WERI-Rb-1 (cell line): ENCODE measurements around the gene RABAC1.
A peak's percentile ranks its signal among the peaks of the same experiment; 100 is the strongest.

ENCODE experiments used
- DNase-seq: peaks from one replicate; pipeline ENCODE4 v3.0.0-alpha.2; 2020
- H3K27ac ChIP-seq: fragments of 250-450 bp; sonication (Bioruptor Pico); 2 replicates; pipeline ENCODE4 v1.5.1; 2020; ENCODE audit warnings: mild to moderate bottlenecking, moderate library complexity
- H3K27me3 ChIP-seq: fragments of 250-450 bp; sonication (Bioruptor Pico); 2 replicates; pipeline ENCODE4 v1.5.1; 2021; ENCODE audit warnings: mild to moderate bottlenecking, low read depth, moderate library complexity; ENCODE audit not compliant: insufficient read depth, severe bottlenecking
- H3K36me3 ChIP-seq: fragments of 250-450 bp; sonication (Bioruptor Pico); 2 replicates; pipeline ENCODE4 v1.5.1; 2020; ENCODE audit warnings: mild to moderate bottlenecking, moderate library complexity
- H3K4me3 ChIP-seq: 2 replicates; pipeline ENCODE4 v1.5.1; 2011; ENCODE audit warnings: low read depth, mild to moderate bottlenecking, control low read depth, low read length
- H3K9me3 ChIP-seq: fragments of 250-450 bp; sonication (Bioruptor Pico); 2 replicates; pipeline ENCODE4 v1.5.1; 2021; ENCODE audit warnings: mild to moderate bottlenecking, moderate library complexity; ENCODE audit not compliant: severe bottlenecking
- TF ChIP-seq, protein P1 (sequence below): IDR thresholded peaks from 2 replicates; pipeline ENCODE4 v1.5.1; 2011; ENCODE audit warnings: low read depth, mild to moderate bottlenecking, control low read depth, inconsistent platforms, low read length

RABAC1 gene

DNA sequence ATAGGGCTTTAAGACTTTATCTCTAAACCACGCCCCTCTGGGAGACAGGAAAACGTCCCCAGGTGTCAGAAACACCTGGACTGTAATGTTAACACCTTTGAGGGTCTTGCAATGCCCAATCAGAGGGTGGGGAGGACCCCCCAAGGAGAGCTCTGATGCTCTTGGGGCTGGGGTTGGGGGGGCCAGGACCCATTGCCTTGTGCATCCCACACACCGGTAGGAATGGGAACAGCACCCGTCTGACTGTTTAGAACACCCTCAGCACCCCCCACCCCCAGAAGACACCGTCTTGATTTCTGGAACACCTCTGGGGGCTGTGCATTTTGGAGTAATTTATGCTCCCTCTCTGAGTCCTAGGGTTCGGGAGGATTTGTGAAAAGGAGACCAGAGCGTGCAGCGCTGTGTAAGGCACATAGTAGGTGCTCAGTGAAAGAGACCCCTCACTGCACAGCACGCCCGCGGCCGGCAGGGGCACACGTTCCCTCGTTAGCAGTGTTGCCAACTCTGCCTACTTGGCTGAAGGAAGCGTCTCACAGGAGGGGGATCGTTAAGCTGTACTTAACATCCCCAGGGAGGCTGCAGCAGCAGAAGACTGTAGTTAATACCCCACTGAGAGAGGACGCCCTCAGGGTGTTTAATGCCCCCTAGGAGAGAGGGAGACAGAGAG, 28.1 kb downstream of the RABAC1 start:
- TF ChIP-seq, protein P1, sequence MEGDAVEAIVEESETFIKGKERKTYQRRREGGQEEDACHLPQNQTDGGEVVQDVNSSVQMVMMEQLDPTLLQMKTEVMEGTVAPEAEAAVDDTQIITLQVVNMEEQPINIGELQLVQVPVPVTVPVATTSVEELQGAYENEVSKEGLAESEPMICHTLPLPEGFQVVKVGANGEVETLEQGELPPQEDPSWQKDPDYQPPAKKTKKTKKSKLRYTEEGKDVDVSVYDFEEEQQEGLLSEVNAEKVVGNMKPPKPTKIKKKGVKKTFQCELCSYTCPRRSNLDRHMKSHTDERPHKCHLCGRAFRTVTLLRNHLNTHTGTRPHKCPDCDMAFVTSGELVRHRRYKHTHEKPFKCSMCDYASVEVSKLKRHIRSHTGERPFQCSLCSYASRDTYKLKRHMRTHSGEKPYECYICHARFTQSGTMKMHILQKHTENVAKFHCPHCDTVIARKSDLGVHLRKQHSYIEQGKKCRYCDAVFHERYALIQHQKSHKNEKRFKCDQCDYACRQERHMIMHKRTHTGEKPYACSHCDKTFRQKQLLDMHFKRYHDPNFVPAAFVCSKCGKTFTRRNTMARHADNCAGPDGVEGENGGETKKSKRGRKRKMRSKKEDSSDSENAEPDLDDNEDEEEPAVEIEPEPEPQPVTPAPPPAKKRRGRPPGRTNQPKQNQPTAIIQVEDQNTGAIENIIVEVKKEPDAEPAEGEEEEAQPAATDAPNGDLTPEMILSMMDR, result peak; percentile 57
- Histone ChIP-seq H3K4me3 (no peak overlapping the region), H3K9me3 (no peaks in the 10 kb centered on the region), H3K27ac (no peak overlapping the region), H3K36me3 (no peaks in the 10 kb centered on the region), H3K27me3 (peaks cover 27% of the 10 kb centered on the region)
- DNase-seq, result peak; percentile 64

GRCh38 chr19:41930322-41930722, 28.8 kb downstream of the RABAC1 start:
- TF ChIP-seq, protein P1, result no peak
- Histone ChIP-seq H3K4me3 (no peak overlapping the region), H3K27me3 (peaks cover 34% of the 10 kb centered on the region), H3K36me3 (no peaks in the 10 kb centered on the region), H3K9me3 (no peaks in the 10 kb centered on the region), H3K27ac (no peak overlapping the region)
- DNase-seq, result no peak

DNA sequence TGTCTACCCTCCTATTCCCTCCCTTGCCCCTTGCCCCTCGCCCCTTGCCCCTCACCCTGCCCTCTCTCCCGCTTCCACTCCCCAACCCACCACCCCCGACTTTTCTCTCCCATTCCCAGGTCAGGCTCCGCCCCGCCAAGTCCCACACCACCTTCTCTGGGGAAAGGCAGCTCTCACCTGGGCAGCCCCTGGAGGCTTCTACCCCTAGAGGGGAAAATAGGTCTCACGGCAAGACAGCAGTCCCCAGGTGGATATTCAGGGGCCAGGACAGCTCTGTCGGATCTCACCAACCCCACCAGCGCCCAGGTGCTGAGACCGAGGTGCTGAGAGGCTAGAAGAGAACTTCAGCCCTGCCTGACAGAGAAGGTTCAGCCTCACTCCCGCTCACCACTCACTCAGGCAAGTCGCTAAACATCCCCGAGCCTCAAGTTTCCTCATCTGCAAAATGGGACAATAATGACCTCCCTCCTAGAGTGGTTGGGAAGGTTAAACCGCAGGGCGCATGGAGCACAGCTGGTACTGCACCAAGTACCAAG, 29.5 kb downstream of the RABAC1 start:
- Histone ChIP-seq H3K27ac (no peak overlapping the region), H3K9me3 (no peaks in the 10 kb centered on the region), H3K36me3 (no peaks in the 10 kb centered on the region), H3K27me3 (peaks cover 41% of the 10 kb centered on the region), H3K4me3 (no peak overlapping the region)
- TF ChIP-seq, protein P1, result no peak
- DNase-seq, result no peak

DNA sequence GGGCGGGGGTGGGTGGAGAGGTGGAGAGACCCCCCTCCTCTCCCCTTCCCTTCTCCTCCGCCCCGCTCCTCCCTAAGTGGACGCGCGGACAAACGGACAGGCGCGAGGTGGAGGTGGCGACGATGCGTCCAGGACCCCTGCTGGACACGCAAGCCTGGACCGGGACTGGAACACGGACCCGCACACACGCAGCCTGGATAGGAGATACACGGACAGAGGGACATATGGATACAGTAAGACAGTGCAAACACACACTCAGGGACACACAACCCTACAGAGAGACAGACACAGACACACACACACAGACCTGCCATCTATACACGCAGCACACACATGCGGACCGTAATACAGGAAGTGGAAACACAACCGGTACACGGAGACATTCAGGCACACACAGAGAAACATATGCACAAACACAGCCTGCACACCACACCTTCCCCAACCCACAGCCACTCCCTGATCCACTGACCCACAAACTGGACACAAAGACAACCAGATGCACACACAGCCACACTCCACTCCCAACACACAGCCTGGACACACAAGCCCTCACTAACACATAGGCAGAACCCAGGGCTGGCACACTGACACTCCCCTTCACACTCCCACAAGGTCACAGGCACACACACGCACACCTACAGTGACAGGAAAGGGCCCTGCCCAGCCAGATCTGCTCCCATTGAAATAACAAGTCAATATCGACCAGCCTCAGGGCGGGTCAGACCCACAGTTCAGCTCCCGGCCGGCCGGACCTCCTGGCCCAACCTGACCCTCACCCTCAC, 30.2 kb downstream of the RABAC1 start:
- H3K27ac ChIP-seq, result no peak overlapping the region
- TF ChIP-seq, protein P1, result no peak
- no peak for DNase-seq
- H3K27me3 ChIP-seq, result peaks cover 46% of the 10 kb centered on the region
- H3K36me3 ChIP-seq, result no peaks in the 10 kb centered on the region
- peak overlapping the region; percentile 44 for H3K4me3 ChIP-seq
- no peaks in the 10 kb centered on the region for H3K9me3 ChIP-seq

- DNase-seq, result no peak
- Histone ChIP-seq H3K27ac (no peak within 1 kb of the TSS), H3K4me3 (peak within 1 kb of the TSS; percentile 44), H3K36me3 (no peaks in the 10 kb centered on the region), H3K27me3 (peaks cover 48% of the 10 kb centered on the region), H3K9me3 (no peaks in the 10 kb centered on the region)
- TF ChIP-seq, protein P1, result no peak
Measured at GRCh38 chr19:41928221-41928683, 30.9 kb downstream of the RABAC1 start, which contains the start of gene ERFL. Gene ERFL (minus strand): TSS chr19:41928449. CDS start chr19:41912919, 15,530 bp downstream.
